Fibroblast of the aortic adventitia (primary cell): ENCODE measurements around the gene SLC46A2. TPM values are rescaled to one million over a fixed set of nuclear protein-coding genes. Genes with fewer than 3 reads are reported as not detected.

Experiments used
- DNase-seq: peaks from one replicate; pipeline ENCODE4 v3.0.0-alpha.2; 2010; ENCODE audit warnings: low read depth
- H3K4me3 ChIP-seq: 2 replicates; pipeline ENCODE4 v1.5.1; 2011; ENCODE audit warnings: low read depth, mild to moderate bottlenecking, control low read depth, low read length, moderate library complexity
- CTCF ChIP-seq: IDR thresholded peaks from 2 replicates; pipeline ENCODE4 v1.5.1; 2011; ENCODE audit warnings: mild to moderate bottlenecking, low read length, control low read depth, inconsistent platforms; ENCODE audit not compliant: insufficient read depth
- total RNA-seq: library from RNA; depleted of rRNA; stranded (reverse); fragments of >200 nt; gene quantifications from 2 replicates; pipeline ENCODE4 v1.2.3, GENCODE V29; 2012; ENCODE audit warnings: low replicate concordance

Gene SLC46A2
- total RNA-seq, 1 donor: not detected

GRCh38 chr9:112880650-112881049, 10.0 kb downstream of the SLC46A2 start:
- no peak for TF ChIP-seq CTCF
- H3K4me3 ChIP-seq: no peak overlapping the region
- DNase-seq: no peak

GRCh38 chr9:112878752-112879151, 11.9 kb downstream of the SLC46A2 start:
- no peak for TF ChIP-seq CTCF
- no peak for DNase-seq
- no peak overlapping the region for H3K4me3 ChIP-seq

GRCh38 chr9:112873773-112874405, 16.8 kb downstream of the SLC46A2 start:
- H3K4me3 ChIP-seq: no peak overlapping the region
- TF ChIP-seq CTCF: no peak
- DNase-seq: peak; percentile 30

- TF ChIP-seq CTCF: no peak
- DNase-seq: no peak
These were observed 18.7 kb downstream of the SLC46A2 start for GRCh38 chr9:112872019-112872418.

GRCh38 chr9:112870556-112870955, 20.1 kb downstream of the SLC46A2 start:
- no peak overlapping the region for H3K4me3 ChIP-seq
- no peak for DNase-seq
- no peak for TF ChIP-seq CTCF

More at GRCh38 chr9:112872019-112872418, 18.7 kb downstream of the SLC46A2 start:
- no peak overlapping the region for H3K4me3 ChIP-seq

GRCh38 chr9:112869917-112870316, 20.8 kb downstream of the SLC46A2 start:
- no peak for TF ChIP-seq CTCF
- no peak for DNase-seq
- H3K4me3 ChIP-seq: no peak overlapping the region

- DNase-seq: no peak
- no peak overlapping the region for H3K4me3 ChIP-seq
- TF ChIP-seq CTCF: no peak
These were observed 21.6 kb downstream of the SLC46A2 start for GRCh38 chr9:112869041-112869529.
